GM12864 (cell line): ENCODE results near the gene CCDC33.
A peak's percentile ranks its signal among the peaks of the same experiment; 100 is the strongest.

Experiments
- DNase-seq: peaks from one replicate; pipeline ENCODE4 v3.0.0-alpha.2; 2011; ENCODE audit warnings: low read depth
- H3K4me3 ChIP-seq: 2 replicates; pipeline ENCODE4 v1.5.1; 2011; ENCODE audit warnings: mild to moderate bottlenecking, low read depth, low read length, control low read depth
- CTCF ChIP-seq: IDR thresholded peaks from 2 replicates; pipeline ENCODE4 v1.5.1; 2011; ENCODE audit warnings: low read depth, mild to moderate bottlenecking, moderate library complexity, low read length, control low read depth, inconsistent platforms; ENCODE audit errors: missing control alignments

Gene CCDC33

GRCh38 chr15:74369756-74370155 is 133.6 kb downstream of the CCDC33 start:
- no peak for TF ChIP-seq CTCF
- DNase-seq = no peak
- H3K4me3 ChIP-seq = no peak overlapping the region

DNA sequence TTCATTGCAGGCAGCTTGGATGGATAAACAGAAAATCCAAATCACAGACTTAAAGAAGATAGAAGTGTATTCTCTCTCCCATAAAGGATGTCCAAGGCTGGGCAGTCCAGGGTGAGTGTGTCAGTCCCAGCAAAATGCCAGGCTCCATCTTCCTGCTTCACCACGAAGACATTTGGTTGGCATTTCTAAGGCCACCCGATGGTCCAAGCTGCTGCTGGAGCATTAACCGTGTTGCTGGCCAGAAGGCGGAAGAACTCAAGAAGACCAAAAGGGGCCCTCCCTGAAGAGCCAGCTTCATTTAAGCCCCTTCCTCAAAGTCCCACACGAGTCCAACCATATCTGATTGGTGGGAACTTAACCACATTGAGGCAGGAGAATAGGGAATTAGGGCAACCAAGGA is 134.3 kb downstream of the CCDC33 start:
- no peak for TF ChIP-seq CTCF
- no peak overlapping the region for H3K4me3 ChIP-seq
- no peak for DNase-seq

DNA sequence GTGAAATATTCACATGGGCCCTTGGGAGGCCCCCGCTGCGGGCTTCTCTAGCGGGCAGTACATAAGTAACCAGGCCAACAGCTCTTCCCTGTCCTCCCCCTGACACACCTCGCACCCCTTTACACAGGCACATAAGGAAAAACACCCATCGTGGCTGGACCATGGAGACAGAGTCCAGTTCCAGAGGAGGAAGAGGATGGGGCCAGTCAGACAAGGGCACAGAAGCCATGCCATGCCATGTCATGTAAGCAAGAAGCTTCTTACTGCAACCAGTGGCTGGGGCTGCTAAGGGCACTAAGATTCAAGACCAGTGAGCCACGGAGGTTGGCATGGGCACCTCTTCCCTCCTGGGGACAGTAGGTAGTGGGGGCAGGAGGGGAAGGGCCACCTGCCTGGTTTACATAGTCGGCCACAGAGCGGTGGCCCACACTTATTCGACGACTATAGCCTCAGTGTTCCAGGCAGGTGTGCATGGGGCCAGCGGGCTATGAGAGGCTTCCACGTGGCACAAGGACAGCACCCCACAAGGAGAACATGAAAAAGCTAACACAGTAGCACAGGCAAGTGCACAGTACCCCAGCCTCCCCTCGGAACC is 137.0 kb downstream of the CCDC33 start:
- no peak for DNase-seq
- no peak overlapping the region for H3K4me3 ChIP-seq
- TF ChIP-seq CTCF = no peak

DNA sequence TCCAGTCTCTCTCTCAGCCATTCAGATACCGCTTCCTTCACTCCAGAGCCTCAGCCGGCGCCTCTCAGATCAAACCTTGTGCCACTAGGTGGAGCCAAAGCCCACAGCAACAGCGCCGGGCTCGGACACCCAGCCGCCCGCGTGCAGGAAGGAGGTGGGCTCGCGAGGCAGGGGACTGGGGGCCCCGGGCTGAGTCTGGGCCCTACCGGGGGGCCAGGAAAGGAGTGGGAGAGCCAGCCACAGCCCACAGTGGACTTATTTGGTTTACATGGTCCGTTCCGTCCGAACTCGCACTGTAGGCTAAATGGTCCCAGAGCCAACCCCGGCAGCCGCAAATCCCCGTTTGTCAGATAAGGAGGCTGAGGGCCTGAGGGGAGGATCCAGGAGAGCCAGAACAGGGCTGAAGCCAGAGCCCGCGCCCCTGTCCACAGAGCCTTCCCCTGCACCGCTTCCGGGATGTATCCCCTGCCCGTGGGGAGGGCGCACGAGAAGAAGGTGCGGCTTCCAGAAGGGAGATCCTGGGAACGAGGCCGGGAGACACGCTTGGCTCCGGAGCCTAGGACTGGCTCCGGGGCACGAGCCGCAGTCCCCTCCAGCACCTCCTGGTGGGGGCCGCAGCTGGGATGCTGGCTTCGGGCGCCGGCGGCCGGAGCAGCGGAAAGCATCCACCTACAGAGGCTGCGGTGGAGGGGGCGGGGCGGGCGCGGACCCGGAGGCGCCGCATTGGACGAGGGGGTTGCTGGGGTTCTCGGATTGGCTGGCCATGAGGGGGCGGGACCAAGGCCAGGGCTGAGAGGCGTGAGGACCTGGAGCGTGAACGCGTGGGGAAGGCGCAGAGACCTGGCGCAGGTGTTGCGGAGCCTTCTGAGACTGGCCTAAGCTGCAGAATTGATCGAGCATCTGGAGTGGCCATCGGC is 137.9 kb downstream of the CCDC33 start:
- peak overlapping the region; percentile 70 for H3K4me3 ChIP-seq
- DNase-seq = peak; percentile 78
- TF ChIP-seq CTCF = peak; percentile 82

GRCh38 chr15:74374648-74375302 is 138.6 kb downstream of the CCDC33 start:
- DNase-seq = no peak
- peak; percentile 46 for TF ChIP-seq CTCF
- peak overlapping the region; percentile 70 for H3K4me3 ChIP-seq

DNA sequence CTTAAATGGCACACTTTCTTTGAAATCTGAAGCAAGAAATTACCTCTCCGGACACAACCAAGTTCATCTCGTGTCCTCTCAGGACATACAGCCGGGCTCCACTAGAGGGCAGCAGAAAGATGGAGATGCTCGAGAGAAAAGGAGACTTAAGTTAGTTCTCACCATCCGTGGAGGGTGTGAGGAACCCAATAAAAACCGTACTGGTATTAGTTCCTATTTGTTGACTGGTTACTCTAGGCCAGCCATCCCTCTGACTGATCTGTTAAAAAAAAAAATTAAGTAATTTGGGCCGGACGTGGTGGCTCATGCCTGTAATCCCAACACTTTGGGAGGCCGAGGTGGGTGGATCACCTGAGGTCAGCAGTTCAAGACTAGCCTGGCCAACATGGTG is 139.2 kb downstream of the CCDC33 start:
- DNase-seq = no peak
- H3K4me3 ChIP-seq = no peak overlapping the region; the same call in 1 of the 2 replicates
- peak; percentile 83 for TF ChIP-seq CTCF
